IPS-18c (cell line): Measurements from ENCODE around the gene MAML3.
"Not testable (repeated sequence)": the region's sequence is repeated elsewhere in the genome, so short reads cannot be mapped to it uniquely, and the experiment has no call there.

Experiments used
- H3K4me3 ChIP-seq: 2 replicates; pipeline ENCODE4 v1.7.0; 2013; ENCODE audit warnings: low read depth, mild to moderate bottlenecking, low read length, moderate library complexity; ENCODE audit not compliant: insufficient read depth
- H3K9me3 ChIP-seq: one replicate; pipeline ENCODE4 v1.6.1; 2013; ENCODE audit warnings: mild to moderate bottlenecking, low read length, moderate library complexity; ENCODE audit not compliant: control insufficient read depth, insufficient read depth

MAML3 gene

DNA sequence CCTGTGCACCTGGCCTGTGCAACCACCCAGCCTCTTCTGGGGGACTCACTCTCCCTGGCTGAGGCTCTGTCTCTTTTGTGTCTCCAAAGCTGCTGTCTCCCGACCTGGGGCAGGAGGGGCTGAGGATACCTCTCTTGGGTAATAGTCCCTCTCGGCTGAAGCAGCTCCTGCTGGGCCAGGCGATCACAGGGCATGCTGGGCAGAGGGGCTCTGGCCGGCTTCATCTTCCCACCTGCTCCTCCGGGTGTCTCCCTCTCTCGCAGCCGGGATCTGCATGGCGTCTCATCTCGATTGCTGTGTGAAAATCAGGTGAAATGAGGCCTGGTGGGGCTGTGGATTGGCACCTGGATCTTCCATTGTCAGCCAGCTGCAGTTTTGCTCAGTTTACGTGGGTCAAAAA lies 435.2 kb downstream of the MAML3 start:
- H3K4me3 ChIP-seq: no peak overlapping the region

DNA sequence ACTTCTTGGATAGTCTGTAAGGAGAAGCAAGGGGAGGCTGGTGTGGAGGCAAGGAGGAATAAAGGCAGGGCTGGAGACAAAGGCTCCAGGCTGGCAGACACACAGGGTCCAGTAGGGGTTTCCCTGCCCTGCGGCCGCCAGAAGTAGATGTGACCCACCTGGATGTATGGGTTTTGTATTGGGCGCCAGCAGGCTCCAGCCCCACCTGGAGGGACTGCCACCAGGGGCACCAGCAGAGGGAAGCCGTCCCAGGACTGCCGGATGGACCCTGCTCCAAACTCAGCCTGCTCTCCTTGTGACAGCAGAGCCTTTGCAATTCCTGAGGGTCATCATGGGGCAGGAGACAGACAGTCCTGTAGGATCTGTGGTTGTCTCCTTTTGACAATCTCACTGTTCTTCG lies 435.6 kb downstream of the MAML3 start:
- no peak overlapping the region for H3K4me3 ChIP-seq

More for the DNA sequence above, 435.2 kb downstream of the MAML3 start:
- H3K9me3 ChIP-seq: no peaks in the 10 kb centered on the region

DNA sequence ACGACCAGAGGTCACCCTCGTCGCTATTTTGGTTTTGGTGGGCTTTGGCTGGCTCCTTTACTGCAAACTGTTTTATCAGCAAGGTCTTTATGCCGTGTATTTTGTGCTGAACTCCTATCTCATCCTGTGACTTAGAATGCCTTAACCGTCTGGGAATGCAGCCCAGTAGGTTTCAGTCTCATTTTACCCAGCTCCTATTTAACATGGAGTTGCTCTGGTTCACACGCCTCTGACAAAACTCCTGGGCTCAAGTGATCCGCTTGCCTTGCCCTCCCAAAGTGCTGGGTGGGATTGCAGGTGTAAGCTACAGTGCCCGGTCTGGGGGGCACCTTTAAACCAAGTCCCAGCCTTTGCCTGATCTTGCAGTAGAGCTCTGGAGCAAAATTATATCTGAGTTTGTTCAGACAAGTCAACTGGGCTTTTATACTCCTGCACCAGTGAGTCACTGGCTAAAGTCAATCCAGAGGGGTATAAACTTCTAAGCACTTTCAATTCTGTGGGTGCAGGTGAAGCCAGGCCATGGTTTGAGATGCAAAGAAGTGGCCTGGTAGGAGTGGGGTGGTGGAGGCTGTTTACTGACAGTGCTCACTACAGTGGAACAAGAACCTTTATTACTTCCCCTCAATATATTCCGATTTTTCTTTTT lies 438.1 kb downstream of the MAML3 start:
- Histone ChIP-seq H3K9me3 (no peaks in the 10 kb centered on the region), H3K4me3 (no peak overlapping the region)

More for the DNA sequence above, 435.6 kb downstream of the MAML3 start:
- H3K9me3 ChIP-seq: no peaks in the 10 kb centered on the region

DNA sequence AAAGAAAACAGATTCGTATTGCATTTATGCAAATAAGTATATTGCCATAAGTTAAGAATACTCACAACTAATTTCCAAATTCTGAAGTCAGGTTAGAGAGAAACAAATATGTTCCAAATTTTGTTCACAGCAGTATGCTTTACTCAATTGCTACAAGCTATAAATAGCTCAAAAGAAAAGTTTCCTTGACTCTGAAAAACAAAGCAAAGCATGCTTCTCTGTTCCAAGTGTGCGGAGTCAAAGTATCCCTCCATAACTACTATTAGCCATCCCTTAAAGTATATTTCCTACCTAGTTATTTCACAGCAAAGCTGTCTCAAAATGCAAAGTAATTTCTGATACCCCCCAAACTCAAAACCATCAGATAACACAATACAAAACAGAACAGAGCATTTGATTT lies 441.1 kb downstream of the MAML3 start:
- no peaks in the 10 kb centered on the region for H3K9me3 ChIP-seq
- no peak overlapping the region for H3K4me3 ChIP-seq

DNA sequence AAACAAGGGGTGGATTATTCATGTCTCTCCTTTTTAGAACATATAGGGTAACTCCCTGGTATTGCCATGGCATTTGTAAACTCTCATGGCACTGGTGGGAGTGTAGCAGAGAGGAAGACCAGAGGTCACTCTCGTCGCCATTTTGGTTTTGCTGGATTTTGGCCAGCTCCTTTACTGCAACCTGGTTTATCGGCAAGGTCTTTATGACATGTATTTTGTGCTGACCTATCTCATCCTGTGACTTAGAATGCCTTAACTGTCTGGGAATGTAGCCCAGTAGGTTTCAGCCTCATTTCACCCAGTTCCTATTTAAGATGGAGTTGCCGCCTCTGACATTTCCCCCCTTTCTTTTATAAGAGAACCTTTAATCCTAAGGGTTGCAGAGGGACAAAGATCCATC lies 442.5 kb downstream of the MAML3 start:
- Histone ChIP-seq H3K9me3 (no peaks in the 10 kb centered on the region), H3K4me3 (no peak overlapping the region)

DNA sequence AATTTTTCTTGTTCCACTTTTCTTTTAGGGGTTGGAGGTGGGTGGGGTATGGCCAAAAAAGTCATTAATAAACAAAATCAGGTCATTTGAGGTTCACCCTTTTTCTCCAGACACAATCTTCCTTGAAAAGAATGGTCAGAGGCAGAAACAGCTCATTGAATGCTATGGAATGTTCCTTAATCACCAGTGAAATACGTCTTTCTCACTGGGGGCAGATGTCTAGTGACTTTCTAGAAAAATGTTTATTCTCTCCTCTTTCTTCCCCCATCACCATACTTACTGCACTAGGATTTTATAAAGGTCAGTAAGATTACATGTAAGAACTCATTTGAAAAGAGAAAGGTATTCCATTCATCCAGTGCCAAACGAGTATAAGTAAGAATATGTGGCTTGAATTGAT lies 443.9 kb downstream of the MAML3 start:
- Histone ChIP-seq H3K9me3 (no peaks in the 10 kb centered on the region), H3K4me3 (no peak overlapping the region)

DNA sequence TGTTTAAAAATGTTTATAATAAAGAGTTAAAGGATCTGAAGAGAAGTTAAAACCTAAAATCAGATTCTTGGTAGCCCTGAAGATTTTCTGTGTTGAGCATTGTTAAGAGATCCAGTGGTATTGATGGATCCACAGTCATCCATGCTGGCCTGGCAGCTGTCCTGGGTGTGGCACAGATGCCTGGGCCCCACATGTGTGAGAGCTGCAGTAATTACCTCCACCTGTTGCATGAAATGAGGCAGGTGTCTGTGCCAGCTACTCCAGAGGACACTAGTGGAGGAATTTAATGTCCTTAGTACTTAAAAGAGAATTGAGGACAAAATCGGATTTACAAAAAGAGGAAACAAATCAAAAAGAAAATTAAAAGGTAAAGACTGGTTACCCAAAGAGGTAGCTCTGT lies 444.3 kb downstream of the MAML3 start:
- Histone ChIP-seq H3K4me3 (no peak overlapping the region), H3K9me3 (no peaks in the 10 kb centered on the region)

DNA sequence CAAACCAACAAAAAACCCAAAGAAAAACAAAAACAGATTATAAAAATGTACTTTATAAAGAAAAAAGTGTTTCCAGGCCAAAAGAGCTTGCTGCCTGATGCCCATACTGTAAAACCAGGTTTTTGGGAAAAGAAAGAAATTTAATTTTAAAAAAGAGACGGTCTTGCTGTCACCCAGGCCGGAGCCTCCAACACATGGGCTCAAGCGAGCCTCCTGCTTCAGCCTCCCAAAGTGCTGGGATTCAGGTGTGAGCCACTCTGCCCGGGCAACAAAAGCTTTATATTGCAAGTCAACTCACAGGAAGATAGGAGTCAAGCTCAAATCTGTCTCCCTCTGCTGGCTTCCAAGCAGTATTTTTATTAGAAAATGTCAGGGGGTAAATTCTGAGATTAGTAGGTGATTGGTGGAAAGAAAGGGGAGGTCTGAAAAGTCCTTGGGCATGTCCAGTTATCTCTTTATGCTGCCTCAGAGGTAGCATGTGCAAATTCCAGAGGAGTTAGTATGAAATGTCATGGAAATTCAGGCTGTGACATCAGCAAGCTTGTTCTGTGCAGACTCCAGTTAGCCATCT lies 449.0 kb downstream of the MAML3 start:
- no peak overlapping the region for H3K4me3 ChIP-seq
- H3K9me3 ChIP-seq: no peaks in the 10 kb centered on the region

DNA sequence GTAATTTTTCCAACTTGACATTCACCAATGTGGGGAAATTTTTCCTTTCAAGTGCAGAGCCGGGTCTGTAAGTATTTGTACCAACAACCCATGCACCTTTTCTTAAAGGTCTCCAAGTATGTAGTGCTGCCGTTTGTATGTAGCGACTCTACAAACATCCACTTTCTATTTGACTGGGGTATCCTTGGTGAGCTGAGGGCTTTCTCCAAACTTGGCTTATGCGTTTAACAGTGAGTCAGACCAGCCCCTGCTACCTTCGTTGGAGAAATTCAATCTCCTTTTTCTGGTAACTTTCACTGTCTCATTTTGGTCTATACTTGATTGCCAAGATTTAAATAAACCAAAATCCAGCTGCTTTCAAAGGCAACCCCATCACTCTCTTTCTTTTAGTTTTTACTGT lies 453.4 kb downstream of the MAML3 start:
- Histone ChIP-seq H3K4me3 (no peak overlapping the region), H3K9me3 (no peaks in the 10 kb centered on the region)

DNA sequence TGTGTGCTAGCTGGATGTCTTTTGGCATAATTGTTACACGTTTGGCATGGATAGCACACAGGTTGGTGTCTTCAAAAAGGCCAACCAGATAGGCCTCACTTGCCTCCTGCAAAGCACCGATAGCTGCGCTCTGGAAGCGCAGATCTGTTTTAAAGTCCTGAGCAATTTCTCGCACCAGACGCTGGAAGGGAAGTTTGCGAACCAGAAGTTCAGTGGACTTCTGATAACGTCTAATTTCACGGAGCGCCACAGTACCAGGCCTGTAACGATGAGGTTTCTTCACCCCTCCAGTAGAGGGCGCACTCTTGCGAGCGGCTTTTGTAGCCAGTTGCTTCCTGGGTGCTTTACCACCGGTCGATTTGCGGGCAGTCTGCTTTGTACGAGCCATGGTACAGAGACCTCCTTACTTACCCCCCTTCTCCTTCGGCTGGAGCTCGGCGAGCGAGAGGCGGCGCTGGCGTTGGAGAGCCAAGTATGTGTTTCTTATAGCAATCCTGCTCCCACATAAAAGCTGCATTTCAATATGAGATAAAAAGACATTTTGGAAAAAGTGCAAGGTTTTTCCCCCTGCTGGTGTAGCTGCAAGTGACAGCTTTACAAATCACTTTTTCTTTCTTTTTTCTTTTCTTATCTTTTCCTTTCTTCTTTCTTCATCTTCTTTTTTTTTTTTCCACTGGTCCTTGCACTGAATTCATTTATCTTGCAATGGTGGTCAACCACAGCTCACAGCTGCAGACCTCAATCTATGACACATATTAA lies 455.6 kb downstream of the MAML3 start:
- H3K4me3 ChIP-seq, H3K9me3 ChIP-seq: not testable (repeated sequence)

DNA sequence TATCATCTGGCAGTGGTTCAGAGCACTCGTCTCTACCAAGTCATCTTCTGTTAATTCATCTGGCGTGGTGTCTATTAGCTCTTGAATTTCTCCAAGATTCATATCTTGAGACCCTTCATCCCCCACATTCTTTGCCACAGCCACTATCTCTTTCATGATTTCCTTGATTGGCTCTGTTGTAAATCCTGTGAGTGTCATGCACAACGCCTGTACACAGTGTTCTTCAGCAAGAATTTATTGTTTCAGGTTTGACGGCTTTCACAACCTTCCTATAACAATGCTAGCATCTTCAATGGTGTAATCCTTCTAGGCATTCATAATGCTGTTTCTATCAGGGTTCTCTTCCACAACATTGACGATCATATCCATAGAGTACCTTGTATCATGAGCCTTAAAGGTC lies 457.5 kb downstream of the MAML3 start:
- no peaks in the 10 kb centered on the region for H3K9me3 ChIP-seq
- H3K4me3 ChIP-seq: no peak overlapping the region

DNA sequence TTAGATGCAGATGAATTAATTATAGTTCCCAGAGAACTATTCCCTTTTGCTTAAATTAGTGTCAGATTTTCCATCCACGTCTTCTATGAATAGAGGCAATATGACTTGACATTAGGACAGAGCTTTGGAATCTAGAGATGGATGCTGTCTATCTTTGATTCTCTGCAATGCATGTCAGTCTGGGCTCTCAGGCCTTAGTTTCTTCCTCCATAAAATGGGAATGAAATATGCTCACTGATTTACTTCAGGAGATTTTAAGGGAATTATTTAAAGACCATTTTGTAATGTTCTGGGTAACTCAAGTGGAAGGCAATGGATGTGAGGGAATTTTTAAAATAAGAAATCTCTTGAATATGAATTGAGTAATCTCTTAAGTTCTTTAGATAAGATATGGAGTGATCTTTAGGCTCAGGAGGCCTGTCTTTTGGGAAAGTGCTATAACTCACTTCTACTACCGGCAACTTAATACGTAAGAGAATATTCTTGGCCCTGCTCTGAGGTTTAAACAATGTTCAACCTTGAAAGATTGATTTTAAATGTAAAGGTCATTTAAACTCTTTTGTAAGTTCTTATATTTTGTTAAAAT lies 459.4 kb downstream of the MAML3 start:
- Histone ChIP-seq H3K9me3 (no peaks in the 10 kb centered on the region), H3K4me3 (no peak overlapping the region)

DNA sequence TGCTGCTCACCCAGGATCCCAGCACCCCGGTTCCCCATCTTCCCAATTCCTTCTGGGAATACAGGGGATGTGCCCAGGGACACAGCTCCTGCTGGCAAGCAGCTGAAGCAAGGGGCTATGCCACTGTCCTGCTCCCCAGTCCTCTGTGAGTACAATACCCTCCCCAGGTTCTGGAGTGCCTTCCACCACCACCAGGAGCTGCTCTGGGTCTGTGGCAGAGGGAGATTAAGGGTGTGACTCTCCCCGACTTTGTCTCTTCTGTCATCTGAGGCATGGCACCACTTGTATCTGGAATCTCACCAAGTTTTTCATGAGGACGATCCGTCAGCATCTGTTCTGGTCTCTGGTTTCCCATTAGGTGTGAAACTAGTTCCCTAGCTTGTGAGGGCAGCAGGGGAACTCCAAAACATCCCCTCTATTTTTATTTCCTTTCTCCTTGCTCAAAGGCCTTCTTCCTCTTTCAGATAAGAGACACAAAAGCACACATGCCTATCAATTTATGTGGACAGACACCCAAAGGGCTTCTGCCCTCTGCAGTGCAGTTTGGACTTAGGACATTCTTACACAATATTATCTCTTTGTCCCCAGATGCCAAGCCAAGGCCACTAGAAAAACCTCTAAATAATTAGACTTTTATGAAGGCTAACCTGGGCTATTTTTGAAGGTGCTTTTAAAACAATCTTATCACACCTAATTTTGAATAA lies 461.5 kb downstream of the MAML3 start:
- no peaks in the 10 kb centered on the region for H3K9me3 ChIP-seq
- no peak overlapping the region for H3K4me3 ChIP-seq

DNA sequence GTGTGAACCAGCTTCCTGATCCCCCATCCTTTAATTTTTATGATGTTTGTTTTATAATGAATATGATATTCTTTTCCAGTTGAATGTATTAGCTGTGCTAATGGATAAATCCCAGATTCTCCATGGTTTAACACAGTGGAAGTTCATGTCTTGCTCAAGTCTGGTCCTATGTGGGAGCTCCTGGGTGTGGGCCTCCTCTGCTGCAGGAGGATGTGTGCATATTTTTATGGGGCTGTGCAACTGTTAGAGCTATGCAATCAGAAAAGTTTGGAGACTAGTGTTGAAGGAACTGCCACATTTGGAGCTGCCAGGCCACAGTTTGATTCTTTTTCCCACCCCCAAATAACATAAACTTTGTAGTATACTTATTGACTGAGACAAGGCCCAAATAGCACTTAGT lies 463.6 kb downstream of the MAML3 start:
- H3K9me3 ChIP-seq: no peaks in the 10 kb centered on the region

DNA sequence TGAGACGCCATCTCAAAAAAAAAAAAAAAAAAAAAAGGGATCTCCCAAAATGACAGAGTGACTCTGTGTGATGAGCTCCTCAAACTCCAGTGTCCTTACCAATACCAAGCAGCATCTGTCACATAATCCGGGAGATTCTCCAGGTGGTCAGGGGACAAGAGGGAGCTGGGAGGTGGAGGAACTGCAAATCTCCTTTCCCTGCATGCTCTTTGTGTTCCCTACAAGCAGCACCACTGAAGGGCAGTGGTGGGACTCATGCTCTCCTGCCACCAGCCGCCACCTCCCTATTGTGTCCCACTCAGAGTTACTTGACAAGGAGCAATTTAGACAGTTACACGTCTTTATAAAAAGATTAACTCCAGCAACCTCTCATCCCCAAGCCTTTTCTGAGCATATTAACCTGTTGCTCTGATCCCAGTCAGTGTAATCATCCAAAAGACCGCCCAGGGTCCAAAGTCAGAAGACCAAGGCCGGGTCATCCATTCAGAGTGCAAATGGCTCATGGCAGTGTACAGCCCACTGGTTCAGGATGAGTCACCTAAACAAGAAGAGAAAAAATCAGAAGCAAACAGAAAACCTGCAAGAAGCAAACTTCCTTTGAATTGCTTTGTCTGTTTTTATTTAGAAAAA lies 464.8 kb downstream of the MAML3 start:
- peaks cover 2% of the 10 kb centered on the region for H3K9me3 ChIP-seq
- H3K4me3 ChIP-seq: no peak overlapping the region

More for the DNA sequence above, 463.6 kb downstream of the MAML3 start:
- no peak overlapping the region for H3K4me3 ChIP-seq

DNA sequence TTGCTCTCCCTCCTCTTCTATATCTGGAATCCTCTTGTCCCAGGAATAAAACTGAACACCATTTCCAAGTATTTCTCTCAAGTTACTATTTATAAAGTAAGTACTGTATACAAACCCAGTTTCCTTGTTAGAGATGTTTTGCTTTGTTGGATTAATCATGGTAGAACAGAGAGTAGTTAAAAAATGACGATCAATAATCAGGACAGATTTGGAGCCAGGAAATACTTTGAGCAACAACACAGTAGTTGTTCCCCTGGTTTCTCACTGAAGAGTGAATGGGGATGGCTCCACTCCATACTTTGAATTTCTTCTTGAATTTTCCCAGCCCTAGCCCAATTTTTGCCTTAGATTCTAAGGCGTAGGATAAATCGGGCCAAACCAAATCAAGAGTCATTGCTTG lies 467.0 kb downstream of the MAML3 start:
- no peak overlapping the region for H3K4me3 ChIP-seq
- peaks cover 4% of the 10 kb centered on the region for H3K9me3 ChIP-seq

DNA sequence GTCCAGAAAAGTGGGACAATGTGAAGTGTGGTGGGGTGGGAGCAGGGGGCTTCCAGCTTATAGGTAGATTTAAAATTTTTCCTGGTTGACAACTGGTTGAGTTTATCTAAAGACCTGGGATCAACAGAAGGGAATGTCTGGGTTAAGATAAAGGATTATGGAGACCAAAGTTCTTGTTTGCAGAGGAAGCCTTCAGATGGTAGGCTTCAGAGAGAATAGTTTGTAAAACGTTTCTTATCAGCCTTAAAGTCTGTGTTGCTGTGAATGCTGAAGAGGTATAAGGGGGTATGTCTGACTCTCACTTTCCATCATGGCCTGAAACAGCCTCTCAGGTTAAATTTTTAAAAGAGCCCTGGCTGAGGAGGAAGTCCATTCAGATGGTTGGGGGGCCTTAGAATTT lies 467.9 kb downstream of the MAML3 start:
- H3K9me3 ChIP-seq: peaks cover 4% of the 10 kb centered on the region

More for the DNA sequence above, 467.9 kb downstream of the MAML3 start:
- H3K4me3 ChIP-seq: no peak overlapping the region
